Thyroid gland (tissue), 4 donors: ENCODE results near the gene FRA10AC1. TPM values are rescaled to one million over a fixed set of nuclear protein-coding genes. Genes with fewer than 3 reads are reported as not detected.

Source experiments
- DNase-seq, 2 donors: peaks; one replicate each; pipeline ENCODE4 v3.0.0-alpha.2; 2019
- H3K27ac ChIP-seq, 3 donors: fragments of 200-600 bp; sonication (generic); 1 replicate in 2 of 3; 2 replicates in 1 of 3; pipeline ENCODE4 v1.5.1; 2016 to 2019; ENCODE audit warnings: mild to moderate bottlenecking in 1 of 3, moderate library complexity in 1 of 3
- H3K27me3 ChIP-seq: fragments of 200-600 bp; sonication (generic); one replicate; pipeline ENCODE4 v1.5.1; 2019
- H3K36me3 ChIP-seq, 2 donors: fragments of 200-600 bp; sonication (generic); one replicate each; pipeline ENCODE4 v1.5.1; 2016 to 2019
- H3K4me1 ChIP-seq, 2 donors: fragments of 200-600 bp; sonication (generic); one replicate each; pipeline ENCODE4 v1.5.1; 2017 to 2019
- H3K4me3 ChIP-seq, 3 donors: fragments of 200-600 bp; sonication (generic); replicated peaks in 1 of 3; 1 replicate in 2 of 3; 2 replicates in 1 of 3; pipeline ENCODE4 v1.5.1; 2016; ENCODE audit warnings: mild to moderate bottlenecking in 1 of 3
- H3K9me3 ChIP-seq: fragments of 200-600 bp; sonication (generic); one replicate; pipeline ENCODE4 v1.5.1; 2017
- POLR2A ChIP-seq, 2 donors: fragments of 450-650 bp; IDR thresholded peaks; one replicate each; pipeline ENCODE4 v1.6.1; 2017; ENCODE audit warnings: antibody characterized with exemption in 2 of 2, mild to moderate bottlenecking in 2 of 2, moderate library complexity in 1 of 2
- WGBS, 2 donors: methylation state at CpG; one replicate each; pipeline ENCODE4 v1.1.5; 2017; 5-methylcytosine and 5-hydroxymethylcytosine counted together
- intact Hi-C: fragments of 100-400 bp; cut with DNase I; formaldehyde crosslinking; loops from one replicate; pipeline ENCODE4 v1.15.1; 2023
- total RNA-seq, 4 donors: library from RNA; depleted of rRNA; stranded (reverse); fragments of >200 nt; gene quantifications; one replicate each; pipeline ENCODE4 v1.2.3, GENCODE V29; 2016
- TF ChIP-seq, protein P1 (sequence below), 6 experiments: fragments of 200-600 bp in 3 of 6; fragments of 450-650 bp in 3 of 6; sonication (generic) in 3 of 6; IDR thresholded peaks; one replicate each; pipeline ENCODE4 v1.5.1; 2016 to 2019; ENCODE audit warnings: antibody characterized with exemption in 6 of 6, mild to moderate bottlenecking in 2 of 6, inconsistent platforms in 1 of 6, moderate library complexity in 1 of 6

FRA10AC1 gene
- total RNA-seq, 4 donors from 2014 or later = 18.6 to 293 (median 27.8) TPM

GRCh38 chr10:93695740-93696139 is 6.7 kb downstream of the FRA10AC1 start:
- peaks cover 23 to 45% of the 10 kb centered on the region in 2 donors for H3K36me3 ChIP-seq
- DNase-seq = no peak
- intact Hi-C loops = no loop called here
- H3K4me3 ChIP-seq = no peak overlapping the region
- no peaks in the 10 kb centered on the region for H3K4me1 ChIP-seq
- TF ChIP-seq POLR2A (IDR thresholded peaks at IDR 0.05) = no peak
- TF ChIP-seq, protein P1, sequence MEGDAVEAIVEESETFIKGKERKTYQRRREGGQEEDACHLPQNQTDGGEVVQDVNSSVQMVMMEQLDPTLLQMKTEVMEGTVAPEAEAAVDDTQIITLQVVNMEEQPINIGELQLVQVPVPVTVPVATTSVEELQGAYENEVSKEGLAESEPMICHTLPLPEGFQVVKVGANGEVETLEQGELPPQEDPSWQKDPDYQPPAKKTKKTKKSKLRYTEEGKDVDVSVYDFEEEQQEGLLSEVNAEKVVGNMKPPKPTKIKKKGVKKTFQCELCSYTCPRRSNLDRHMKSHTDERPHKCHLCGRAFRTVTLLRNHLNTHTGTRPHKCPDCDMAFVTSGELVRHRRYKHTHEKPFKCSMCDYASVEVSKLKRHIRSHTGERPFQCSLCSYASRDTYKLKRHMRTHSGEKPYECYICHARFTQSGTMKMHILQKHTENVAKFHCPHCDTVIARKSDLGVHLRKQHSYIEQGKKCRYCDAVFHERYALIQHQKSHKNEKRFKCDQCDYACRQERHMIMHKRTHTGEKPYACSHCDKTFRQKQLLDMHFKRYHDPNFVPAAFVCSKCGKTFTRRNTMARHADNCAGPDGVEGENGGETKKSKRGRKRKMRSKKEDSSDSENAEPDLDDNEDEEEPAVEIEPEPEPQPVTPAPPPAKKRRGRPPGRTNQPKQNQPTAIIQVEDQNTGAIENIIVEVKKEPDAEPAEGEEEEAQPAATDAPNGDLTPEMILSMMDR (IDR thresholded peaks at IDR 0.05) = no peak
- H3K27ac ChIP-seq = no peak overlapping the region
- H3K9me3 ChIP-seq = no peaks in the 10 kb centered on the region
- no peaks in the 10 kb centered on the region for H3K27me3 ChIP-seq
- 76 to 84% methylated on average over 2 of the region's 2 CpGs for WGBS, 2 donors

DNA sequence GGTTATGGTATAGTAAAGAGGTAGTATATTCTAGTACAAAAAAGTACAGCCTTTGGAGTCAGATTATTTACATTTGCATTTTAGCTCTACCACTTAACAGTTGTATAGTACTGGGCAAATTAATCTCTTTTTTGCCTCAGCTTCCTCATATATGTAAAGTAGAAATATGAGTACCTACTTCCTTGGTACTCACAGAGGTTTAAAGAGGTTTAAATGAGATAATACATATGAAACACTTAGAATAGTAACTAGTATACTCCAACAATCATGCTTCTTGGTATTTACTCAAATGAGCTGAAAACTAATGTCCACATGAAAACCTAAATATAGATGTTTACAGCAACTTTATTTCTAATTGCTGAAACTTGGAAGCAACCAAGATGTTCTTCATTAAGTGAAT is 14.7 kb downstream of the FRA10AC1 start:
- H3K36me3 ChIP-seq = peaks cover 0 to 15% of the 10 kb centered on the region in 2 donors
- no peak overlapping the region for H3K4me3 ChIP-seq
- TF ChIP-seq POLR2A (IDR thresholded peaks at IDR 0.05) = no peak
- TF ChIP-seq, protein P1 (IDR thresholded peaks at IDR 0.05) = no peak
- H3K9me3 ChIP-seq = no peaks in the 10 kb centered on the region
- no peak for DNase-seq
- no peak overlapping the region for H3K27ac ChIP-seq
- no peaks in the 10 kb centered on the region for H3K27me3 ChIP-seq
- H3K4me1 ChIP-seq = no peaks in the 10 kb centered on the region
- intact Hi-C loops = no loop called here

DNA sequence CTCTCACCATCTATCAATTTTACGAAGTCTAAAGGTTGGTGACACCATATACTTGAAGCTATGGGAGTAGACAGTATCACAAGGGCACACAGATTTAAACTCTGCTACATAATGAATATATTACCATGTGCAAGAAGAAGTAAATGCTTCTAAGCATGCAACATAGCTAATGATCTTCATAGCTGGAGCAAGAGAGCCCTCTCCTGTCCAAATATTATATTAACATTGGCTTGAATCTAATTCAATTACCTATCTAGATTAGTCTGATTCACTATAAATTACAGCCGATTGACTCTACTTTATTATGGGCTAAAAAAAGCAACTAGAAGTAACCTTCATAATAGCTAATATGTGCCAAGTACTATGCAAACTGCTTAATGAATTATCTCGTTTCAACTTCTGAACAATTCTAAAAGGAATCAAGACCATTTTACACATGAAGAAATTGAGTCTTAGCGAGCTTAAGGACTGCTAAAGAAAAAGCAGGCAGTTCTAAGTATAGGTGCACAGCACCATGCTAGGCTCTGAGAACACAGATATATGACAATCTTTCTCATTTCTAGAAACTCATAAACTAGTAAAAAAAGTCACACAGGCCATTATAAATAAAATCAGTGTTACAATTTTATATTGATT is 21.9 kb downstream of the FRA10AC1 start:
- H3K36me3 ChIP-seq = peaks cover 13 to 18% of the 10 kb centered on the region in 2 donors
- TF ChIP-seq, protein P1 (IDR thresholded peaks at IDR 0.05) = peak in 3 of 6 experiments; percentile 15 to 28 (median 27)
- TF ChIP-seq POLR2A (IDR thresholded peaks at IDR 0.05) = no peak

GRCh38 chr10:93678805-93679587 is 23.4 kb downstream of the FRA10AC1 start:
- DNase-seq = no peak
- Histone ChIP-seq H3K36me3 (peaks cover 13 to 26% of the 10 kb centered on the region in 2 donors), H3K27ac (no peak overlapping the region), H3K9me3 (no peaks in the 10 kb centered on the region), H3K4me3 (no peak overlapping the region), H3K4me1 (no peaks in the 10 kb centered on the region), H3K27me3 (no peaks in the 10 kb centered on the region)
- TF ChIP-seq, protein P1 (IDR thresholded peaks at IDR 0.05) = no peak
- TF ChIP-seq POLR2A (IDR thresholded peaks at IDR 0.05) = no peak
- intact Hi-C loops = no loop called here
- 94% methylated on average over 3 of the region's 3 CpGs for WGBS, 2 donors

More for the DNA sequence above, 21.9 kb downstream of the FRA10AC1 start:
- H3K27me3 ChIP-seq = no peaks in the 10 kb centered on the region
- intact Hi-C loops = no loop called here
- no peaks in the 10 kb centered on the region for H3K9me3 ChIP-seq
- DNase-seq = no peak
- WGBS, 2 donors = 76 to 81% methylated on average over 4 of the region's 4 CpGs
- H3K27ac ChIP-seq = no peak overlapping the region
- no peaks in the 10 kb centered on the region for H3K4me1 ChIP-seq
- no peak overlapping the region for H3K4me3 ChIP-seq

DNA sequence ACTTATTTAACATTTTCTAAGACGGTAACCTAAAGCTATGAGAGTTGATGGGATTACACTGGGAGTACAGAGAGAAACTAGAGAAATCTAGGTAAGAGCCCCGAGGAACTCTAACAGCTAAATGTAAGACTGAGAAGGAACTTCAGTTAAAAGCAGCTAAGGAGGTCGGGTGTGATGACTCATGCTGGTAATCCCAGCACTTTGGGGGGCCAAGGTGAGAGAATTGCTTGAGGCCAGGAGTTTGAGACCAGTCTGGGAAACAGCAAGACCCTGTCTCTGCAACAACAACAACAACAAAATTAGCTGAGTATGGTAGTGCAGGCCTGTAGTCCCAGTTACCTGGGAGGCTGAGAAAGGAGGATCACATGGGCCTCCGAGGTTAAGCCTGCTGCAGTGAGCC is 24.0 kb downstream of the FRA10AC1 start:
- peaks cover 13 to 26% of the 10 kb centered on the region in 2 donors for H3K36me3 ChIP-seq

More for the DNA sequence above, 24.0 kb downstream of the FRA10AC1 start:
- TF ChIP-seq POLR2A (IDR thresholded peaks at IDR 0.05) = no peak
- no peaks in the 10 kb centered on the region for H3K27me3 ChIP-seq
- no peak overlapping the region for H3K4me3 ChIP-seq
- no peaks in the 10 kb centered on the region for H3K4me1 ChIP-seq
- no peak overlapping the region for H3K27ac ChIP-seq
- intact Hi-C loops = no loop called here
- no peak for DNase-seq
- 89 to 94% methylated on average over 4 of the region's 4 CpGs for WGBS, 2 donors
- H3K9me3 ChIP-seq = no peaks in the 10 kb centered on the region
